ENCODE data around the gene CYYR1.
"Not testable (repeated sequence)": the region's sequence is repeated elsewhere in the genome, so short reads cannot be mapped to it uniquely, and the experiment has no call there.

Gene CYYR1

GRCh38 chr21:26491663-26492062 lies 81.4 kb downstream of the CYYR1 start:
- no peak for DNase-seq (ENCODE audit: low read depth in 1 of 2, low spot score in 1 of 2)

- no peak for DNase-seq (ENCODE audit: low read depth in 1 of 2, low spot score in 1 of 2)
Measured at GRCh38 chr21:26490771-26491170, 82.3 kb downstream of the CYYR1 start.

- no peak for DNase-seq (ENCODE audit: low read depth in 1 of 2, low spot score in 1 of 2)
Measured at GRCh38 chr21:26489781-26490180, 83.3 kb downstream of the CYYR1 start.

- DNase-seq (ENCODE audit: low read depth in 1 of 2, low spot score in 1 of 2) = no peak
Measured at GRCh38 chr21:26487981-26488480, 85.1 kb downstream of the CYYR1 start.

GRCh38 chr21:26473471-26473870 lies 99.6 kb downstream of the CYYR1 start:
- no peak for DNase-seq (ENCODE audit: low read depth in 1 of 2, low spot score in 1 of 2)

GRCh38 chr21:26471099-26471471 lies 102.0 kb downstream of the CYYR1 start:
- no peak for DNase-seq (ENCODE audit: low read depth in 1 of 2, low spot score in 1 of 2)

- DNase-seq (ENCODE audit: low read depth in 1 of 2, low spot score in 1 of 2) = no peak
Measured at GRCh38 chr21:26470351-26471098, 102.6 kb downstream of the CYYR1 start.

GRCh38 chr21:26469789-26470188 lies 103.3 kb downstream of the CYYR1 start:
- no peak for DNase-seq (ENCODE audit: low read depth in 1 of 2, low spot score in 1 of 2)

GRCh38 chr21:26465916-26466315 lies 107.2 kb downstream of the CYYR1 start:
- no peak for DNase-seq (ENCODE audit: low read depth in 1 of 2, low spot score in 1 of 2)

- no peak for DNase-seq (ENCODE audit: low read depth in 1 of 2, low spot score in 1 of 2)
Measured at GRCh38 chr21:26461500-26461899, 111.6 kb downstream of the CYYR1 start.

- DNase-seq (ENCODE audit: low read depth in 1 of 2, low spot score in 1 of 2) = no peak
Measured at GRCh38 chr21:26460621-26461020, 112.5 kb downstream of the CYYR1 start.

- DNase-seq (ENCODE audit: low read depth in 1 of 2, low spot score in 1 of 2) = not testable (repeated sequence)
Measured at GRCh38 chr21:26458854-26459253, 114.2 kb downstream of the CYYR1 start.

GRCh38 chr21:26457817-26458216 lies 115.3 kb downstream of the CYYR1 start:
- DNase-seq (ENCODE audit: low read depth in 1 of 2, low spot score in 1 of 2) = no peak

- DNase-seq (ENCODE audit: low read depth in 1 of 2, low spot score in 1 of 2) = no peak
Measured at GRCh38 chr21:26453267-26453666, 119.8 kb downstream of the CYYR1 start.

GRCh38 chr21:26451081-26451740 lies 121.9 kb downstream of the CYYR1 start:
- no peak for DNase-seq (ENCODE audit: low read depth in 1 of 2, low spot score in 1 of 2)

- DNase-seq (ENCODE audit: low read depth in 1 of 2, low spot score in 1 of 2) = no peak
Measured at GRCh38 chr21:26449161-26449560, 123.9 kb downstream of the CYYR1 start.

GRCh38 chr21:26448751-26449150 lies 124.3 kb downstream of the CYYR1 start:
- no peak for DNase-seq (ENCODE audit: low read depth in 1 of 2, low spot score in 1 of 2)

GRCh38 chr21:26447932-26448475 lies 125.1 kb downstream of the CYYR1 start:
- DNase-seq (ENCODE audit: low read depth in 1 of 2, low spot score in 1 of 2) = no peak

- DNase-seq (ENCODE audit: low read depth in 1 of 2, low spot score in 1 of 2) = no peak
Measured at GRCh38 chr21:26445440-26445839, 127.6 kb downstream of the CYYR1 start.

- DNase-seq (ENCODE audit: low read depth in 1 of 2, low spot score in 1 of 2) = no peak
Measured at GRCh38 chr21:26444646-26445045, 128.4 kb downstream of the CYYR1 start.

GRCh38 chr21:26443867-26444266 lies 129.2 kb downstream of the CYYR1 start:
- no peak for DNase-seq (ENCODE audit: low read depth in 1 of 2, low spot score in 1 of 2)

- no peak for DNase-seq (ENCODE audit: low read depth in 1 of 2, low spot score in 1 of 2)
Measured at GRCh38 chr21:26443291-26443690, 129.8 kb downstream of the CYYR1 start.
